OCI-LY7 (cell line): ENCODE data around the gene GLCCI1. TPM values are rescaled to one million over a fixed set of nuclear protein-coding genes. Genes with fewer than 3 reads are reported as not detected.

Source experiments
- BruUV-seq: library from RNA; stranded (reverse); fragments of 400-500 nt; replicated peaks from 2 replicates; lab custom pipeline; 2021; lab: Mats Ljungman, UMichigan
- CTCF ChIA-PET: fragments of 300-600 bp; sonication (Branson Sonifier 250); formaldehyde crosslinking; loops from one replicate; lab custom pipeline; 2022; ENCODE audit warnings: antibody characterized with exemption; ENCODE audit not compliant: unreplicated experiment; lab: Charles Lee
- POLR2A ChIA-PET: fragments of 300-600 bp; sonication (Branson Sonifier 250); formaldehyde crosslinking; loops from one replicate; lab custom pipeline; 2022; ENCODE audit warnings: antibody characterized with exemption; lab: Charles Lee
- DNase-seq: peaks from one replicate; pipeline ENCODE4 v3.0.0-alpha.2; 2015; ENCODE audit warnings: low spot score
- H2AFZ ChIP-seq: fragments of 200-600 bp; sonication (generic), shearing (Covaris generic); 2 replicates; pipeline ENCODE4 v1.6.1; 2014; ENCODE audit warnings: mild to moderate bottlenecking, antibody characterized with exemption, low read length, moderate library complexity
- H3K27ac ChIP-seq: fragments of 200-600 bp; sonication (generic); 2 replicates; pipeline ENCODE4 v1.5.1; 2014; ENCODE audit warnings: mixed run types, low read depth, mild to moderate bottlenecking, moderate library complexity, low read length, inconsistent platforms; ENCODE audit not compliant: poor library complexity, severe bottlenecking
- H3K36me3 ChIP-seq: fragments of 200-600 bp; sonication (generic); 2 replicates; pipeline ENCODE4 v1.6.1; 2014; ENCODE audit warnings: mild to moderate bottlenecking, antibody characterized with exemption, low read length, moderate library complexity, mixed read lengths; ENCODE audit not compliant: insufficient read depth
- H3K4me1 ChIP-seq: fragments of 200-600 bp; sonication (generic); 2 replicates; pipeline ENCODE4 v1.5.1; 2014; ENCODE audit warnings: mild to moderate bottlenecking, low read length; ENCODE audit not compliant: insufficient read depth, poor library complexity, severe bottlenecking
- H3K4me2 ChIP-seq: fragments of 200-600 bp; sonication (generic); 2 replicates; pipeline ENCODE4 v1.6.1; 2014; ENCODE audit warnings: mild to moderate bottlenecking, low read length
- H3K4me3 ChIP-seq: fragments of 200-600 bp; sonication (generic); 2 replicates; pipeline ENCODE4 v1.5.1; 2014; ENCODE audit warnings: mild to moderate bottlenecking, low read depth, low read length; ENCODE audit not compliant: poor library complexity, severe bottlenecking
- H3K79me2 ChIP-seq: fragments of 200-600 bp; sonication (generic); 2 replicates; pipeline ENCODE4 v1.6.1; 2016; ENCODE audit warnings: low read depth, mild to moderate bottlenecking, low read length, moderate library complexity, mixed read lengths; ENCODE audit not compliant: insufficient read depth
- H3K9me2 ChIP-seq: fragments of 200-600 bp; sonication (generic); 2 replicates; pipeline ENCODE4 v1.6.1; 2016; ENCODE audit warnings: mild to moderate bottlenecking, low read length, mixed read lengths; ENCODE audit not compliant: insufficient read depth
- H3K9me3 ChIP-seq: fragments of 200-600 bp; sonication (generic); 2 replicates; pipeline ENCODE4 v1.6.1; 2014; ENCODE audit warnings: mild to moderate bottlenecking, mixed run types, low read length, mixed read lengths
- H4K20me1 ChIP-seq: fragments of 200-600 bp; sonication (generic); 2 replicates; pipeline ENCODE4 v1.6.1; 2014; ENCODE audit warnings: mild to moderate bottlenecking, antibody characterized with exemption, low read length, moderate library complexity, mixed read lengths; ENCODE audit not compliant: insufficient read depth
- CTCF ChIP-seq: fragments of 200-600 bp; sonication (generic); conservative IDR thresholded peaks from 2 replicates; pipeline ENCODE4 v1.5.1; 2014; ENCODE audit warnings: mild to moderate bottlenecking, antibody characterized with exemption, low read length, moderate library complexity, mixed read lengths
- EZH2phosphoT487 ChIP-seq: fragments of 200-600 bp; sonication (generic); IDR thresholded peaks from 2 replicates; pipeline ENCODE4 v1.6.1; 2018; ENCODE audit warnings: low read depth, borderline replicate concordance, mild to moderate bottlenecking, mixed run types, antibody characterized with exemption, low read length, moderate library complexity, mixed read lengths
- intact Hi-C: fragments of 100-400 bp; cut with micrococcal nuclease; formaldehyde crosslinking; loops from one replicate; pipeline ENCODE4 v1.10.0; 2022; ENCODE audit not compliant: unreplicated experiment
- total RNA-seq, 2 experiments: library from RNA; depleted of rRNA in 1 of 2; stranded (reverse); fragments of >200 nt in 1 of 2; shearing (Covaris generic) in 1 of 2; gene quantifications; 2 replicates each; pipeline ENCODE4 v1.2.3, GENCODE V29; 2014 to 2022

GLCCI1 gene
- total RNA-seq, 2 experiments from 2014 or later: 21.3 to 85.6 TPM

GRCh38 chr7:7959979-7960670 lies 8.5 kb upstream of the GLCCI1 start:
- Histone ChIP-seq H3K4me2 (peak overlapping the region; percentile 14; the same call in 1 of the 2 replicates), H3K9me3 (no peaks in the 10 kb centered on the region), H2AFZ (no peak overlapping the region), H4K20me1 (no peaks in the 10 kb centered on the region), H3K27ac (no peak overlapping the region), H3K79me2 (no peaks in the 10 kb centered on the region), H3K9me2 (no peaks in the 10 kb centered on the region), H3K36me3 (no peaks in the 10 kb centered on the region), H3K4me1 (peaks cover 28% of the 10 kb centered on the region), H3K4me3 (no peak overlapping the region)
- no TSS peak for BruUV-seq
- intact Hi-C loops: no loop called here
- DNase-seq: peak; percentile 9
- TF ChIP-seq CTCF: no peak
- TF ChIP-seq EZH2phosphoT487: no peak
- POLR2A ChIA-PET: interaction anchor here (0.6 to 1.3 kb wide), 6 partner anchors 13 to 849 kb away, joined by 3 to 4 read pairs (median 3); no protein-coding TSS in a partner anchor
- CTCF ChIA-PET: no interaction called here

DNA sequence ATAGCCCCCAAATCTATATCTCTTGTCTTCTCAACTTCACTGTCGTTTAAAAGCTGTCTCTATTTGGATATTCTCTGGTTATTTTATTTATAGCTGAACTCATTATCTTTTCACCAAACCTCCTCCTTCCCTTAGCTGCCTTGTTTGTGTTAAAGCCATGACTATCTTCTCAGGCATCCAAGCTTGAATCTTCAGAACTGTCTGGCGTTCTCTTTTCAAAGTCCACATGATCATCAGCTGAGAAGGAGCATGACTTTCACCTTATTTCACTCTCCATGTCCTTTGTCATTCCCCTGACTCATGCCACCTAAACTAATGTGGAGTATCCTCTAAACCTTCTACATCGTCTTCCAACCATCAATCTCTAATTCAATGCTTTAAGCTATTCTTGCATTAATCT lies 5.7 kb upstream of the GLCCI1 start:
- intact Hi-C loops: no loop called here
- no peaks in the 10 kb centered on the region for H3K79me2 ChIP-seq
- POLR2A ChIA-PET: interaction anchor here (0.7 to 10.0 kb wide), 7 partner anchors 9 to 274 kb away, joined by 3 to 85 read pairs (median 4); no protein-coding TSS in a partner anchor
- H3K9me2 ChIP-seq: no peaks in the 10 kb centered on the region
- H3K4me2 ChIP-seq: no peak overlapping the region
- no peak overlapping the region for H3K4me3 ChIP-seq
- no TSS peak for BruUV-seq
- H2AFZ ChIP-seq: no peak overlapping the region
- H3K9me3 ChIP-seq: no peaks in the 10 kb centered on the region
- H4K20me1 ChIP-seq: no peaks in the 10 kb centered on the region
- CTCF ChIA-PET: interaction anchor here (0.9 to 1.1 kb wide), 2 partner anchors 10 to 43 kb away, joined by 4 read pairs; no protein-coding TSS in a partner anchor
- H3K4me1 ChIP-seq: peaks cover 54% of the 10 kb centered on the region
- no peak for DNase-seq
- no peak overlapping the region for H3K27ac ChIP-seq
- TF ChIP-seq EZH2phosphoT487 (no peak), CTCF (no peak)
- no peaks in the 10 kb centered on the region for H3K36me3 ChIP-seq

- POLR2A ChIA-PET: interaction anchor here (0.6 to 10.0 kb wide), 12 partner anchors 9 to 934 kb away, joined by 3 to 85 read pairs (median 3); no protein-coding TSS in a partner anchor
- Histone ChIP-seq H3K4me2 (peak overlapping the region; percentile 42), H3K4me1 (peaks cover 54% of the 10 kb centered on the region), H2AFZ (peak overlapping the region; percentile 17; the same call in 1 of the 2 replicates), H3K27ac (no peak overlapping the region), H4K20me1 (no peaks in the 10 kb centered on the region), H3K79me2 (no peaks in the 10 kb centered on the region), H3K4me3 (no peak overlapping the region), H3K9me3 (no peaks in the 10 kb centered on the region), H3K9me2 (no peaks in the 10 kb centered on the region), H3K36me3 (no peaks in the 10 kb centered on the region)
- TF ChIP-seq CTCF (no peak), EZH2phosphoT487 (no peak)
- CTCF ChIA-PET: no interaction called here
- DNase-seq: no peak
- intact Hi-C loops: no loop called here
- BruUV-seq: no TSS peak
These were observed 4.3 kb upstream of the GLCCI1 start for GRCh38 chr7:7964250-7964649.
